ENCODE data around the gene MRPL2.
A peak's percentile ranks its signal among the peaks of the same experiment; 100 is the strongest.

Gene MRPL2

GRCh38 chr6:43082806-43083655 is 23.8 kb upstream of the MRPL2 start:
- no peak for DNase-seq

DNA sequence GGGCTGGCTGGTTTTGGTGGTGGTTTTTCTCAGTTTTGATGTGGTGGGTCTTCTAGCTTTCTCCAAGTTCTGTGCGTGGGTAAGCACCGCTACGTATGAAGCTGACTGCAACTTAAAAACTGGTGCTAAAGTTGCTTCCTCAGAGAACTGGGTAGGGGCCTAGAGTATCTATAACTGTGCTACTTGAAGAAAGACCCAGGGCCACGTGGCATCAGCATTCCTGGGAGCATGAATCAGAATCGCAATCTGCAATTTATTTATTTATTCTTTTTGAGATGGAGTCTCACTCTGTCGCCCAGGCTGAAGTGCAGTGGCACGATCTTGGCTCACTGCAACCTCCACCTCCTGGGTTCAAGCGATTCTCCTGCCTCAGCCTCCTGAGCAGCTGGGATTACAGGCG is 22.7 kb upstream of the MRPL2 start:
- peak; percentile 70 for DNase-seq

- DNase-seq: no peak
Observed at GRCh38 chr6:43081043-43081442, 21.8 kb upstream of the MRPL2 start.

DNA sequence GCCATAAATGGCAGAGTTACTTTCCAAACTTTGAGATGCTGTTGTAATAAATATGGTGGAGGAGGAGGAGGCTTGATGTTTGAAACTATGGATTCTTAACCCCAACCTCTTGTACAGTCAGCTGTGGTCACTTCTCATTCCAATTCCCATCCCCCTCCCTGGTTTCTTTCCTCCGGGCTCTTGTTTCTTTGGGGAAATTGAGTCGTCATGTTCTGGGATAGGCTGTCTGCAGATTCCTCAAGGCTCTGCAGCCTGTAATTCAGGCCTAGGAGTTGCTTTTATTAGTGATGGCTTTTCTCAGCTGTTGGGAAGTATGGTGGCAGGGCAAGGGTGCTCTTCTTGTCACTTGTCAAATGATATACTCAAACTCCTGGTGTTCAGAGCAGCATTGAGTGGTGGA is 19.5 kb upstream of the MRPL2 start:
- peak; percentile 95 for DNase-seq

DNA sequence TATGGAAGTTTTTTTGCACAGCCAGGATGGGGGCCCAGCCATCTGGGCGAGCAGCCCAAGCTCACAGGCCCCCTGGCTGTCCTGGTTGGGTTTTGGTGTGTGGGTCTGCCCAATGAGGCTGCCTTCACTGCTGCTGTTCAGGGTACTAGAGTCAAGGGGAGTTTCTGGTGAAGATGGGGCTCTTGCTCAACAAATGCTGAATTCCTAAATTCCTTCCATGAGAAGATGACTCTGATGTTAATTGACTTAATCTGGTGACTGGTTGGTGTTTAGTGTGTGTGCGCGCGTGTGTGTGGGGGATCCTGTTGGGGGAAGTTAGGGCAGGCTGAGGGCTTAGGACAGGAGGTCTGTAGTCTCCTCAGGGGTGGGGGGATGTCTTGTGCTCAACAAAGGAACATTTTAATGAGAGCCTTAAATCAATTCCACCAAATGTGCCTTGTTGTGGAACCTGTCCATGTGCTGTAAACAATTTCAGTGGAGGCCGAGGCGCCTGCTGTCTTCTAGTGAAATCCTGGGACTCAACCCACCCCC is 18.8 kb upstream of the MRPL2 start:
- DNase-seq: peak; percentile 85

DNA sequence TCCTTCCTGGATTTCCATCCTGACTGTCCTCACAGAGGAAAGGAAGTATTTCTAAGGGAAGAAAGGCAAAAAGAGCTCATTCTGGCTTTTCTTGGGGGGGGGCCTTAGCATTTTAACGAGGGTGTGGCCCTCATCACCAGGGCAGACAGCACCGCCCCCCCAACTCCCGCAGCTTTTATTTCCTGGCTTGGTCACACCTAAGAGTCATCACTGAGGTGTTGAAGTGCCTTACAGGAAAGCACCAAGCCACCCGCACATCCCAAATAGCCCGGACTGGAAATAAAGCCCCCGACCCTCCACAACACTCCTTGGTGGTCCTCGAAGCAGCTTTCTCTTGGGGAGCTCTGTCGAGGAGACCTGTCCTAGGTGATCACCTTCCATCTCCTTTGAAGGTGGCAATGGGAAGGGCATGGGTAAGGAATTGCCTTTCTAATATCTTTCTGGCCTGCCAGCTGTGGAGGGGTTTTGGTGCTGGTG is 18.1 kb upstream of the MRPL2 start:
- no peak for DNase-seq

DNA sequence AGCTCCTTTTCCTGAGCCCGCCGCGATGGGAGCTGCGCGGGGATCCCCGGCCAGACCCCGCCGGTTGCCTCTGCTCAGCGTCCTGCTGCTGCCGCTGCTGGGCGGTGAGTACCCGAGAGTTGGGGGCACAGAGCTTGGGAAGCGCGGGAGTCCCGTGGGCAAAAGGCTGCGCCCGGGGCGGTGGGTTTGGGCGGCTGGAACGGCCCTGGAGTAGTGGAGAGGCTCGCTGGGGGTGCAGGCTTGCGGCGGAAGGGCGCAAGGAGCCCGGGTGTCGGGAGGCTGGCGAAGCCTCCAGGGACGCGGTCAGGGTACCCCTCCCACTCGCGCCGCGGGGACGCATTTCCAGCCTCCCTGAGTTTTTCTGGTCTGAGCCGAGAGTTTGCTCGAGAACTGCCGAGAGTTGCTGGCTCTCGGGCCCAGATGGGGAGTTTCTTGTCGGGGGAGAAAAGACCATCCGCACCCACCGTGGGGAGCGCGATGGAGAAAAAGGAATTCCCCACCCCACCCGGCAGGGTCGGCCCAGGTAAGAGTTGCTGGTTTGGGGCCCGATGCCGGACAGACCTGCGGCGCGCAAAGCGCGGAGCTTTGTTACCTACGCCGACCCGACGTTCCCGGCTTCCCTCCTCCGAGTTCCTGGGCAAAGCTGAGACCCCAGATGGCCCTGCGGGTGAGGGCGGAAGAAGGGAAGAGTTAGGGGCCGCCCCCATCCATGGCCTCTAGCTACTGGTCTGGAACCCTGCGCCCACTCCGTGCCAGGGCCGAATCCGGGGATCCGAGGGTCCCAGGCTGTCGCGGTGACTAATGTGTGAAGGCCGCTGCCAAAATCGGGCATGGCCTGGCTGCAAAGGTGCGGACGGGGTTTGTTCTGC is 17.5 kb upstream of the MRPL2 start:
- peak; percentile 61 for DNase-seq

DNA sequence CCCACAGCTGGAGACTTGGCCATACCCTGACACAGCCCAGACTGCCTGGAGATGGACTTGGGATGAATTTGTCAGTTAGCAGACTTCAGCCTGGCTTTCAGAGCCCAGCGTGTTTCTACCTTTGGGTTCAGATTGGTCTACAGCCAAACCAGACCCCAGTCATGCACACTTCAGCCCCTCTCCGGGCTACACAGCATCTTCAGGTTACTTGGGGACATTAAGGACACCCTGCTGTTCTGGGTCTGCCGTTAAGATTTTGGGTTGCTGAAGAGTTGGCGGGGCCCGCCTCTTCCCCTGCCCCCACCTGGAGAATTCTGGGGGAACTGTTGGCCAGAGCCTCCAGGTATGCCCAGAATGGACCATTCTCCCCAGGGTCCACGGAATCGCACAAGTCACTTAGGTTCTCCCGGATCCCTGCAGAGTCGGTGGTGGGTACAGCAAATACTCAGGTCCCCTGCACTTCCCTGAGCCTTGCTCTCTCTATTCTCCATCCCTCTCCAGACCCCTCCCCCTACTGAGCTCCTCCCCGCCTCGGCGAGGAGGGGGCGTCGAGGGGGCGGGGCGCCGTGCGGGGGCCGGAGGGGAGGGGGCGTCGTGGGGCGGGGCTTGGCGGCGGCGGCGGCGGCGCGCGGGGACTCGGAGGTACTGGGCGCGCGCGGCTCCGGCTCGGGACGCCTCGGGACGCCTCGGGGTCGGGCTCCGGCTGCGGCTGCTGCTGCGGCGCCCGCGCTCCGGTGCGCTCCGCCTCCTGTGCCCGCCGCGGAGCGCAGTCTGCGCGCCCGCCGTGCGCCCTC is 16.6 kb upstream of the MRPL2 start, which contains the start of gene PTK7:
Gene PTK7, plus strand, starts transcription at position 645 of the 794 bp plus-strand sequence. CDS start 175 bp downstream, outside the sequence.
- DNase-seq: peak; percentile 86

GRCh38 chr6:43074847-43075669 is 15.8 kb upstream of the MRPL2 start:
- DNase-seq: peak; percentile 93

DNA sequence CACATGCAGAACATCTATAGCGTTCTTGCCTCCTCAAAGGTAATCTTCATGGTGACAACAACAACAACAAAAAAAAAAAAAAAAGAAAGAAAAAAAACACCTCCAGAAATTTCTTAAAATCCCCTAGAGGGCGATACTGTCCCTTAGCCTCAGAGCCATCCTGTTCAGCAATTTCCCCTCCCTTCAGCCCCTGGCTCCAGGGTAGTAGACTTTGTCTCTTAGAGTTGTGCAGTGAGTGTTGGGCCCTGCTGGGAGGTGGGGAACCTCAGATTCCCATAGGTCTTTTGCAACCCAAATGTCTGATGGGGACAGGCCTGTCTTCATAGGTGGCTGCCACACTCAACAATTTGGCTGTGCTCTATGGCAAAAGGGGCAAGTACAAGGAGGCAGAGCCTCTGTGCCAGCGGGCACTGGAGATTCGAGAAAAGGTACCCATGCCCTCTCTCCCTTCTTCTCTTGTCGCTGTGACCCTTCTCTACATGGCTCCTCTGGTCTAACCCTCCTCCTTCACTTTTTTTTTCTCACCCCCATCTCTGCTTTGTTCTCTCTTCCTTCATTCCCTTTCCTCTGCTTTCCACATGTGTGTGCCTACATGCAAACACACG is 10.9 kb upstream of the MRPL2 start:
- DNase-seq: peak; percentile 82

DNA sequence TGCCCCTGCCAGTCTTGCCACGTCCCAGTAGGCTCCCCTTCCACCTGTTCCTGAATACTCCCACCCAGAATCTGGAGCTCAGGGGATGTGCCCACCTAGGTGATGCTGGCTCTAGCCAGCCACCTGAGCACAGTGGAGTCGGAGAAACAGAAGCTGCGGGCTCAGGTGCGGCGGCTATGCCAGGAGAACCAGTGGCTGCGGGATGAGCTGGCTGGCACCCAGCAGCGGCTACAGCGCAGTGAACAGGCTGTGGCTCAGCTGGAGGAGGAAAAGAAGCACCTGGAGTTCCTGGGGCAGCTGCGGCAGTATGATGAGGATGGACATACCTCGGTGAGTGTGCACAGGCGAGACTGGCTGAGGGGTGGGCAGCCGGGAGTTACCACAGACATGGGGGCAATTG is 3.6 kb upstream of the MRPL2 start:
- no peak for DNase-seq

DNA sequence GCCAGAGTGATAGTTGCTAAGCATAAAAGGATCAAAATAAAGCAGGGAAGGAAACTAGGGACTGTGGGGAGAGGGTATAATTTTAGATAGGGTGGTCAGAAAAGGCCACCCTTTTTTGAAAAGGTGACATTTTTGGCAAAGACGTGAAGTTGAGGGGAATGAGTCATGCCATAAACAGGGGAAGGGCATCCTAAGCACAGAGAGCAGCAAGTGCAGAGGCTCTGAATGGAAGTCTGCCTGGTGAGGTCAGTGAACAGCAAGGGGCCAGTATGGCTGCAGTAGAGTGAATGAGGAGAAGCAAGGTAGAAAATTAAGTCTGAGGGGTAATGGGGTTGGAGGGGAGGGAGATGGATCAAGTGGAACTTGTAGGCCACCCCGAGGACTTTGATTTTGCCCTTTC is 2.6 kb upstream of the MRPL2 start:
- DNase-seq: no peak

- no peak for DNase-seq
Observed at GRCh38 chr6:43060755-43061633, 1.8 kb upstream of the MRPL2 start.

DNA sequence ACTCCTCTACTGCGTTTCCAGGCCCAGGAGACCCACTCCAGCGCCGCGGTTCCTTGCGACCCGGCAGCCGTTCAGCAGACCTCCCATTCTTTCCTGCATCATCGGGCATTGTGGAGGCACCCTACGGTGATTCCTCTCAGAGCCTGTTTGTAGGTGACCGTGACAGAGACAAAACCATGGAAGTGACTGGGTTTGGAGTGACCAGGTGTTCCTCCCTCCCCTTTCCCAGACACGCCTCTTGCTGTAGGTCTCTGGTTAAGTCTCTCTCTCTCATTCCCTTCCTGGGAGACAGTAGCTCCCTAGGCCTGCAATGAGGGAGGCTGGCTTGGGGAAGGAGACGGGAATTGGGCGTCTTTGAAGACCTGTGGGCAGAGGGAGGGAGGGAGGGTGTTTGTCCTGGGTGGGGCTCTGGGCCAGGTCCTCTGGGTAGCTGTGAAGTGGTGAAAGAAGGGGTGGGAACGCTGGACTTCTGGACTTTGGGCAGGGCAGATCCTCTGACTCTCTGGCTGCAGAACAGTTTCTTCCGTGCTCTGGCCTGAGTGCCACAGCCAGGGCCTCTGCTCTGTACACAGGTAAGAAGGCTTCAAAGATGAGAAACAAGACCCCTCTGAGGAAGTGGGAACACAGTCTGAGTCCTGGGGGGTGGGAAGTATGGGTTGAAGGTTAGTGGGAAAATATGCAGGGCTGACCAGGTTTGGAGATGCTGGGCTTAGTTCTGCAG is 960 bp upstream of the MRPL2 start:
- DNase-seq: no peak

DNA sequence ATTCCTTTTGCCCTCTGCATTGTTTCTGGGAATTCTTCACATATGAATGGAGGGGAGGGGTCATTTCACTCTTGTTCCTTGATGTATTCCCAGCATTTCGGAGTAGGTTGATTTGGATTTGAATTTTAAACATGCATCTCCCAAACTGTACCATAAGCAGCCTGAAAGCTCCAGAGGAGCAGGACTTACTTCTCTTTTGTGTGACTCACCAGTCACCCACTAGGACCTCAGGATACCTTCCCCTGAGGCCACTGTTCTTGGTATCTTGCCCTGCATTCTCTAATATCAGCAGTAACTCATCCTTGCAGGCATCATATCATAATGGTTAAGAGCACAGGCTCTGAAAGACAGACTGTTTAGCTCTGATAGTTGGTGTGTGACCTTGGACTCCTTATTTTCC is 703 bp downstream of the MRPL2 start:
- DNase-seq: no peak

DNA sequence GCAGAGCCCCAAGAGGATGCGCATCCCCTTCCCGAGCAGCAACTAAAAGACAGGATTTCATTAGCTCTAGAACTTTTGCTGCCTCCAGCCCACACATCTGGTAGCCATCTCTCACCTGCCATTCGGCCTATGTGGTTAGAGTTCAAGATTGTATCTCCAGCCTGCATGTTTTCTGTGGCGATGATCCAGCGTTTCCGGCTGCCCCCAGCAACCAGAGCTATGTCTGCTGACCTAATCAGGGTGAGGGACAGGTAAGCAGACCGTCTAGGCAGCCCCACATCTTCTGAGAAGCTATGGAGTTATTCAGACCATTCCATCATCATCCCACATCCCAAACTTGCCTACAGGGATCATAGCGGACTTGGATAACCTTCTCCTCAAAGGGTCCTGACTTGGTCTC is 3.3 kb downstream of the MRPL2 start:
- no peak for DNase-seq

- DNase-seq: no peak
Observed at GRCh38 chr6:43054206-43054943, 4.9 kb downstream of the MRPL2 start.

DNA sequence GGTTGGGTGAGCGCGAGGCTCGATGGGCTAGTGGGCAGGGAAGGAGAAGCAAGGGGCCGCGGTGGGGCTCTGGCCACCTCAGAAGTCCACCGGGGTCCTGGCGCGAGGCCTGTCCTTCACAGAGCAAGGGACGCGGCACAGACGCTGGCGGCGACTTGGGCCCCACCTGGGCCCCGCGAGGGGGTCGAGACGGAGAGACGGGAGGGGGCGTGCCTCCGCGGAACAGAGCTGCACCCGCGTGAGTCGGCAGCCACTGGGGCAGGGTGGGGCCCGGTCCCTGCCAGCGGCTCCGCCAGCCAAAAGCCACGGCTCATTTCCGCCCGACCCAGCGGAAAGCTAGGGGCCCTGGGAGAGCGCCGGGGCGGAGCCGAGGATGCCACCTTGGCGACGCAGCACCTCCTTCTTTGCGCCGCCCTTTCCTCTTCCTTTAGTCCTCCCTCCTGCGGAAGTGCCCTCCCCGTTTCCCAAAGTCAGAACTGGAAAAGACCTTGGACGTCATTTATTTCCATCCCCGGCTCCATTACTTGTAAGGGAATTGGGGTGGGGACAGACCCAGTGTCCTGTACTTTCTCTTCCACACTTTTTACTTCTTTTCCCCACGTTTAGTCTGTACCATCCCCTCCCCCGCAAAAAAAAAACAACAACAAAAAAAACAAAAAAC is 5.6 kb downstream of the MRPL2 start, which contains the start of gene CUL7:
Gene CUL7, minus strand, starts transcription at position 307 of the 661 bp plus-strand sequence. CDS start 1,063 bp downstream, outside the sequence.
- DNase-seq: peak; percentile 97
